Activated CD8-positive, alpha-beta T cell treated with anti-CD3 and anti-CD28 coated beads, Interleukin-2, amount 10 ng/mL, durations not matched to agents 7 days and 5 days (primary cell): ENCODE results near the gene RPS16. TPM values are rescaled to one million over a fixed set of nuclear protein-coding genes. Genes with fewer than 3 reads are reported as not detected.
A peak's percentile ranks its signal among the peaks of the same experiment; 100 is the strongest.

ENCODE experiments used
- ATAC-seq: fragments of 150-1000 bp; cut with Tn5 transposase; one replicate; pipeline ENCODE4 v1.10.0; 2021; ENCODE audit warnings: moderate library complexity
- CTCF ChIA-PET: fragments of 350-600 bp; sonication (Branson Sonifier 250); formaldehyde crosslinking; loops from one replicate; lab custom pipeline; 2021; ENCODE audit warnings: antibody characterized with exemption; lab: Charles Lee
- POLR2A ChIA-PET: fragments of 350-600 bp; sonication (Branson Sonifier 250); formaldehyde crosslinking; loops from one replicate; lab custom pipeline; 2021; ENCODE audit warnings: antibody characterized with exemption; lab: Charles Lee
- DNase-seq: peaks from one replicate; pipeline ENCODE4 v3.0.0-alpha.2; 2020
- H3K27ac Mint-ChIP-seq: one replicate; pipeline ENCODE4 v1.8.0; 2021; ENCODE audit warnings: mild to moderate bottlenecking, mixed read lengths
- H3K27me3 Mint-ChIP-seq: one replicate; pipeline ENCODE4 v1.8.0; 2021; ENCODE audit warnings: low read depth, mixed read lengths
- H3K36me3 Mint-ChIP-seq: one replicate; pipeline ENCODE4 v1.8.0; 2021; ENCODE audit warnings: low read depth, mixed read lengths
- H3K4me1 Mint-ChIP-seq: one replicate; pipeline ENCODE4 v1.8.0; 2021; ENCODE audit warnings: low read depth, mixed read lengths
- H3K4me3 Mint-ChIP-seq: one replicate; pipeline ENCODE4 v1.8.0; 2021; ENCODE audit warnings: mild to moderate bottlenecking, mixed read lengths
- H3K9me3 Mint-ChIP-seq: one replicate; pipeline ENCODE4 v1.8.0; 2022; ENCODE audit warnings: mixed read lengths; ENCODE audit not compliant: insufficient read depth
- total RNA-seq, 2 experiments: library from RNA; stranded (reverse); gene quantifications; one replicate each; pipeline ENCODE4 v1.2.3, GENCODE V29; 2021

Gene RPS16
- total RNA-seq, 2 experiments from 2014 or later = 2,100 to 2,157 TPM

DNA sequence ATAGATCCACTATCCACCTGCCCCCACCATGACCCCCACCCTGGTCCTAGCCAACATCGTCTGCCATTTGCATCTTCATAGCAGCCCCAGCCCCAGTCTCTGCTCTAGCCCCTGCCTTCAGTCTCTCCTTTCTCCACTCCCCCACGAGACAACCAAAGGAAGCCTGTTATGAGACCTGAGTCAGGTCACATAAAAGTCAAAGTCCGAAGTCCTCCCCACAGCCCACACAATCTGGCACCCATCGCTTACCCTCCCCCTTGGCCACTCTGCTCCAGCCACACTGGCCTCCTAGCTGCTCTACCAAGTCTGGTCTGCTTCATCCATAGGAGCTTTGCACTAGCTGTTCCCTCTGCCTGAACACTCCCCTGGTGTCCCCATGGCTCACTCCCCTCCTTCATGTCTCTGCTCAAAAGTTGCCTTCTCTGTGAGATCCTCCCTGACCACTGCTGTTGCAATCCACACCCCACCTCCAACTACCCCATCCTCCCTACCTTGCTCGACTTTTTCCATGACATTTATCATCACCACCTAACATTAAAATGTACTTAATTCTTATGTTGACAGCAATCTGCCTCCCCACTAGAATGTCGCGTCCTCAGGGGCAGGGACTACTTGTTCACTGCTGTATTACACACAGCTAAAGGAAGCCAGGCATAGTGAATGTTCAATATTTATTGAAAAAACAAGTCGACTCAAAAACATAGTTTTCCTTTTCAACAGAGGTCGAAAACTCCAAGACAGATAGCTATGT lies 24.5 kb downstream of the RPS16 start:
- POLR2A ChIA-PET = interaction anchor here (0.6 to 4.7 kb wide), 7 partner anchors 8 to 99 kb away, joined by 3 to 93 read pairs (median 7); partner anchors contain the start of genes MED29, PAF1, RPS16 and SUPT5H
- Mint-ChIP-seq H3K4me3 (peak overlapping the region; percentile 97), H3K36me3 (peaks cover 50% of the 10 kb centered on the region), H3K9me3 (no peaks in the 10 kb centered on the region), H3K27me3 (no peaks in the 10 kb centered on the region), H3K27ac (peak overlapping the region; percentile 89), H3K4me1 (peaks cover 38% of the 10 kb centered on the region)
- ATAC-seq (no peak), DNase-seq (peak; percentile 44)
- CTCF ChIA-PET = interaction anchor here (0.7 to 2.2 kb wide), 27 partner anchors 7 to 289 kb away, joined by 3 to 145 read pairs (median 5); partner anchors contain the start of genes GMFG, MED29, PAF1 and RPS16

DNA sequence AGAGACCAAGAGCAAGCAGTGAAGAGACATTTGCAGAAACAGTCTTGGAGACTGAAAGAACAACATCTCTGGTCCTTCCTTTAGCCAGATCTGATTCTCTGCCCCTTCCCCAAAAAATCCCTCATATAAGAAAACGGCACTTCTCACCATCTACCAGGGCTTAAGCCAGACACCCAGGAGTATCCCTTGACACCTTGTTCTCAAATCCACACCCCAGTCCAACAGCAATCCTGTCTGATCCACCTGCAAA lies 25.0 kb downstream of the RPS16 start:
- ATAC-seq (no peak), DNase-seq (no peak)
- peak overlapping the region; percentile 89 for H3K27ac Mint-ChIP-seq
- H3K4me3 Mint-ChIP-seq = peak overlapping the region; percentile 97
- H3K9me3 Mint-ChIP-seq = no peaks in the 10 kb centered on the region
- H3K36me3 Mint-ChIP-seq = peaks cover 50% of the 10 kb centered on the region
- ChIA-PET POLR2A (interaction anchor here (0.6 to 4.7 kb wide), 4 partner anchors 11 to 98 kb away, joined by 3 to 93 read pairs (median 39); partner anchors contain the start of genes MED29, PAF1 and RPS16), CTCF (interaction anchor here (1.0 to 2.2 kb wide), 9 partner anchors 10 to 129 kb away, joined by 3 to 145 read pairs (median 9); partner anchors contain the start of genes GMFG, MED29, PAF1 and SAMD4B)
- peaks cover 42% of the 10 kb centered on the region for H3K4me1 Mint-ChIP-seq
- no peaks in the 10 kb centered on the region for H3K27me3 Mint-ChIP-seq

DNA sequence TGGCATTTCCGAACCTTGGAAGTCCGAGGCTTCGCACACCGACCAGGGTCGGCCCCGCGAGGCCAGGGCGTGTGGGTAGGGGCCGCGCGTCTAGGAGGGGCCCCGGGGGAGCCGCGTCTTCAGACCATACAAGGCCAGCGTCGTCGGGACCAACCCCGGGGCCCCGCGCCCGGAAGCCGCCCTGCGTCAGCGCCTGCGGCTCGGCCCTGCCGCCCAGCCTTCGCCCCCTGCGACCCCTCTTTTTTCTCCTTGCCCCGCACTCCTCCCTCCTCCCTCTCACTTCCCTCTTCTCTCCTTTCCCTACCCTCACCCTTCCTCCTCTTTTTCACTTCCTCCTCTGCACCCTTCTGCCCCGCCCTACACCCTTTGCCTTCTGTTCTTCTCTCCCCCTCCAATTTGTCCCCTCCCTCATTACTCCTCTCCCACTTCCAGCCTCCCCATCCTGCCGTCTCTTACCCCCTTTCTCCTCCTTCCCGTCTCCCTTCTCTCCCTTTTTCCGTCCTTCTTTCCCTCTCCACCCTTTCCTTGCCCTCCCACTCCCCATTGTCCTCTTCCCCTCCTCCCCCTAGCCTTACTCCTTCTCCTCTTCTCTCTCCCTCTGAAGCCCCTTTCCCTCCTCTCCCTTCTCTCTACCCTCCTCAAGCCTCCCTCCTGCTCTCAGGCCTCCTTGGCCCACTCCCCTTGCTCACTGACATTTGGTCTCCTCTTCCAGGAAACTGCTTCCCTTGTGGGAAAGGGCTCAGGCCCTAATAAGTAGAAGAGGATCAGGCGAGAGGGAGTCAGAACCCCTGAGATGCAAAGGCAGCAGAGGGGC lies 25.5 kb downstream of the RPS16 start:
- CTCF ChIA-PET = interaction anchor here (4.6 kb wide), 1 partner anchor 13 kb away, joined by 50 read pairs; no protein-coding TSS in a partner anchor
- DNase-seq = peak; percentile 76
- ATAC-seq = peak; percentile 18

DNA sequence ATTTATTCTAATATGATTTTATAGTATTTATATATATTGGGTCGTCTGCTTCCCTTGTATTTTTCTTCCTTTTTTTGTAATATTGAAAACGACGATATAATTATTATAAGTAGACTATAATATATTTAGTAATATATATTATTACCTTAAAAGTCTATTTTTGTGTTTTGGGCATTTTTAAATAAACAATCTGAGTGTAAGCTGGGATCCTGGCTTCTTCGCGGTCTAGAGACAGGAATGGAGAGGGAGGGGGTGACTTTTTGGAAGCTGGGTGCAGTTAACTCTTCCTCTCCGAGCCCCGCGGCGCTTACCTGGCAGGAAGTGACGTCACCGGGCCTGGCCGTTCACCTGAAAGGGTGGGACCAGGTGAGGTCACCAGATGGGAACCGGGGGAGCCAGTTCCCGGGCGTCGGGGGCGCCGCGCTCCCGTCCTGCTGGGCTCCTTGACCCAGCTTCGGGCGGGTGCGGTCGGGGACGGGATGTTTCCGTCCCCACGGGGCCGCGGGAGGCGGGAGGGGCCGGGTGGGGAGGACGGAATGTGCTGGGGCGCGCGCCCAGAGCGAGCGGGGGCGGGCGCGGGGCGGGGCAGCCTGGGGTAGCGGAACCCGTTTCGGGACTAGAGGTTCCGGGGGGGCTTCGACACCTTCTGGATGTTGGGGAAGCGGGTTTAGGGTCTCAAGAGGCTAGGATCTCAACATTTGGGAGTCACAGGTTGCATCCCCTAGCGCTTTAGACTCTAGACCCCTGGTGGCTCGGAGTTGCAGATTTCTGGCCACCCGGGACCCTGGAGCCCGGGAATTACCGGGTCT lies 26.3 kb downstream of the RPS16 start:
- peak overlapping the region; percentile 97 for H3K4me3 Mint-ChIP-seq
- no peaks in the 10 kb centered on the region for H3K9me3 Mint-ChIP-seq
- H3K4me1 Mint-ChIP-seq = peaks cover 43% of the 10 kb centered on the region
- DNase-seq = peak; percentile 90
- no peaks in the 10 kb centered on the region for H3K27me3 Mint-ChIP-seq
- POLR2A ChIA-PET = interaction anchor here (1.6 to 4.1 kb wide), 4 partner anchors 11 to 36 kb away, joined by 10 to 100 read pairs (median 18); partner anchors contain the start of genes MED29, PAF1, RPS16 and SUPT5H
- peak overlapping the region; percentile 99 for H3K27ac Mint-ChIP-seq
- CTCF ChIA-PET = interaction anchor here (4.6 kb wide), 1 partner anchor 12 kb away, joined by 50 read pairs; no protein-coding TSS in a partner anchor
- ATAC-seq = peak; percentile 3
- H3K36me3 Mint-ChIP-seq = peaks cover 48% of the 10 kb centered on the region

More for the DNA sequence above, 25.5 kb downstream of the RPS16 start:
- Mint-ChIP-seq H3K27ac (peak overlapping the region; percentile 89), H3K4me1 (peaks cover 43% of the 10 kb centered on the region), H3K4me3 (peak overlapping the region; percentile 97), H3K9me3 (no peaks in the 10 kb centered on the region), H3K36me3 (peaks cover 50% of the 10 kb centered on the region), H3K27me3 (no peaks in the 10 kb centered on the region)
- POLR2A ChIA-PET = interaction anchor here (0.6 to 4.1 kb wide), 3 partner anchors 10 to 98 kb away, joined by 3 to 100 read pairs (median 93); no protein-coding TSS in a partner anchor

DNA sequence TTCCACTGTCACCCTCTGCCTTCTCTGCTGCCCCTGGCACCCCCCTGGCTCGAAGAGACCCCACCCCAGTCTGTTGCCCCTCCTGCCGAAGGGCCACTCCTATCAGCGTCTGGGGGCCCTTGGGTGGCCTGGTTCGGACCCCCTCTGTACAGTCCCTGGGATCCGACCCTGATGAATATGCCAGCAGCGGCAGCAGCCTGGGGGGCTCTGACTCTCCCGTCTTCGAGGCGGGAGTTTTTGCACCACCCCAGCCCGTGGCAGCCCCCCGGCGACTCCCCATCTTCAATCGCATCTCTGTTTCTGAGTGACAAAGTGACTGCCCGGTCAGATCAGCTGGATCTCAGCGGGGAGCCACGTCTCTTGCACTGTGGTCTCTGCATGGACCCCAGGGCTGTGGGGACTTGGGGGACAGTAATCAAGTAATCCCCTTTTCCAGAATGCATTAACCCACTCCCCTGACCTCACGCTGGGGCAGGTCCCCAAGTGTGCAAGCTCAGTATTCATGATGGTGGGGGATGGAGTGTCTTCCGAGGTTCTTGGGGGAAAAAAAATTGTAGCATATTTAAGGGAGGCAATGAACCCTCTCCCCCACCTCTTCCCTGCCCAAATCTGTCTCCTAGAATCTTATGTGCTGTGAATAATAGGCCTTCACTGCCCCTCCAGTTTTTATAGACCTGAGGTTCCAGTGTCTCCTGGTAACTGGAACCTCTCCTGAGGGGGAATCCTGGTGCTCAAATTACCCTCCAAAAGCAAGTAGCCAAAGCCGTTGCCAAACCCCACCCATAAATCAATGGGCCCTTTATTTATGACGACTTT lies 27.1 kb downstream of the RPS16 start:
- Mint-ChIP-seq H3K4me3 (peak overlapping the region; percentile 97), H3K27me3 (no peaks in the 10 kb centered on the region), H3K27ac (peak overlapping the region; percentile 99), H3K9me3 (no peaks in the 10 kb centered on the region), H3K4me1 (peaks cover 43% of the 10 kb centered on the region), H3K36me3 (peaks cover 39% of the 10 kb centered on the region)
- ATAC-seq = no peak
- DNase-seq = peak; percentile 56
- POLR2A ChIA-PET = interaction anchor here (0.9 to 4.1 kb wide), 10 partner anchors 10 to 131 kb away, joined by 3 to 100 read pairs (median 6); partner anchors contain the start of genes EID2, MED29, PAF1 and RPS16
- CTCF ChIA-PET = interaction anchor here (0.7 to 4.6 kb wide), 3 partner anchors 11 to 196 kb away, joined by 3 to 50 read pairs (median 5); partner anchors contain the start of gene RPS16

DNA sequence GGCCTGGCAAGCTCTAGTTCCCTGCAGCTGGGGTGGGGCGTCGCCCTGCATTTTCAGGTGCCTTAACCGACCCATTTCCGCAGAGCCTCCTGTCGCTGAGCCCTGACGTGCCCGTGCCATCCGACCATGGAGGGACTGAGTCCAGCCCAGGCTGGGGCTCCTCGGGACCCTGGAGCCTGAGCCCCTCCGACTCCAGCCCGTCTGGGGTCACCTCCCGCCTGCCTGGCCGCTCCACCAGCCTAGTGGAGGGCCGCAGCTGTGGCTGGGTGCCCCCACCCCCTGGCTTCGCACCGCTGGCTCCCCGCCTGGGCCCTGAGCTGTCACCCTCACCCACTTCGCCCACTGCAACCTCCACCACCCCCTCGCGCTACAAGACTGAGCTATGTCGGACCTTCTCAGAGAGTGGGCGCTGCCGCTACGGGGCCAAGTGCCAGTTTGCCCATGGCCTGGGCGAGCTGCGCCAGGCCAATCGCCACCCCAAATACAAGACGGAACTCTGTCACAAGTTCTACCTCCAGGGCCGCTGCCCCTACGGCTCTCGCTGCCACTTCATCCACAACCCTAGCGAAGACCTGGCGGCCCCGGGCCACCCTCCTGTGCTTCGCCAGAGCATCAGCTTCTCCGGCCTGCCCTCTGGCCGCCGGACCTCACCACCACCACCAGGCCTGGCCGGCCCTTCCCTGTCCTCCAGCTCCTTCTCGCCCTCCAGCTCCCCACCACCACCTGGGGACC lies 27.9 kb downstream of the RPS16 start:
- ChIA-PET CTCF (interaction anchor here (0.7 to 4.6 kb wide), 4 partner anchors 10 to 195 kb away, joined by 3 to 50 read pairs (median 4); partner anchors contain the start of genes MED29, PAF1 and RPS16), POLR2A (interaction anchor here (0.9 to 4.1 kb wide), 10 partner anchors 9 to 131 kb away, joined by 3 to 100 read pairs (median 6); partner anchors contain the start of genes EID2, MED29, PAF1 and RPS16)
- H3K4me1 Mint-ChIP-seq = peaks cover 50% of the 10 kb centered on the region
- ATAC-seq (peak; percentile 3), DNase-seq (peak; percentile 90)
- peak overlapping the region; percentile 99 for H3K27ac Mint-ChIP-seq
- no peaks in the 10 kb centered on the region for H3K27me3 Mint-ChIP-seq
- H3K4me3 Mint-ChIP-seq = peak overlapping the region; percentile 97
- peaks cover 39% of the 10 kb centered on the region for H3K36me3 Mint-ChIP-seq
- H3K9me3 Mint-ChIP-seq = no peaks in the 10 kb centered on the region

DNA sequence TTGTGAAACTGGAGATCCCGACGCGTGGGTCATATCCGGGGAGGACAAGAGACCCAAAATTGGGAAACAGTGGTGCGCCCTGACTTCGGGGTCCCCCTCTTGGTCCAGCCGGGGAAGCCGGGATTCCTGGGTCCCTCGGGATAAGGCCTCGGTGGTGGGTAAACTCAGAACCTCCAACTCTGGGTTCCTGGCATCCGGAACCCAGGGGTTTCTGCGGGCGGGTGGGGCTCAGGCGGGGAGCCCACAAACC lies 28.4 kb downstream of the RPS16 start:
- Mint-ChIP-seq H3K27ac (peak overlapping the region; percentile 99), H3K36me3 (peaks cover 39% of the 10 kb centered on the region), H3K4me1 (peaks cover 55% of the 10 kb centered on the region), H3K9me3 (no peaks in the 10 kb centered on the region), H3K4me3 (peak overlapping the region; percentile 97), H3K27me3 (no peaks in the 10 kb centered on the region)
- CTCF ChIA-PET = interaction anchor here (1.3 to 4.6 kb wide), 3 partner anchors 10 to 28 kb away, joined by 4 to 50 read pairs (median 5); partner anchors contain the start of genes MED29, PAF1 and RPS16
- ATAC-seq (no peak), DNase-seq (no peak)
- POLR2A ChIA-PET = interaction anchor here (0.9 to 4.1 kb wide), 7 partner anchors 9 to 132 kb away, joined by 3 to 100 read pairs (median 7); partner anchors contain the start of genes EID2, MED29, PAF1 and RPS16

DNA sequence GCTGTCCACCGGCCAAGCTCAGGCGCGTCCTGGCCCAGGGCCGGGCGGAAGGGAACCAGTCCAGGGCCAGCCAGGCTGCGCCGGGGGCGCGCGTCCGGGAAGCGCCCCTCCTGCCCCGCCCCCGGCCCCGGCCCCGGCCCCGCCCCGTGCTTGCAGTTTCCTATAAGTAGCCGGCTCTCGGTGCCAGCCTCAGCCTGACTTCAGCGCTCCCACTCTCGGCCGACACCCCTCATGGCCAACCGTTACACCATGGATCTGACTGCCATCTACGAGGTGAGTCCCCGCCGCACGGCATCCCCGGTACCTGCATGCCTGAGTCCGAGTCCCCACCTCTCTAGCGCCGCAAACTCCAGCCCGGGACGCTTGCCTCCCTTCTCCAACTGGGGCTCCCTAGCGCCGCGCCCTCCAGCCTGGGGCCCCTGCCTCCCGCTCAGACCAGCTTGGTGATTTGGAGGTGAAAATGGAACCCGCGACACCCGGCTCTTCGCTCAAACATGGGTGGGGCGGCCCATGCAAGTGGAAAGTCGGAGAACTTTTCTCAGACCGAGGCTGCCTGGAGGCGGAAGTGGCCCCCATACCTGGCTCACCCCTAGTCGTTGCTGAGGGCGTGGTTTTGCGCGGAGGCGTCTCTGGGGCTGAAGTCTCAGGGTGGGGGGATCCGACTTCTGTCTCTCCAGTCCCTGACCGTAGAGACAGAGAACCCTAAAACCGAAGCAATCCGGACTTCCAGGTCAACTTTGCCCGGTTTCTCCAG lies 28.9 kb downstream of the RPS16 start, which contains the start of gene ZFP36:
ZFP36 (plus strand) TSS at position 192 of the 754 bp plus-strand sequence; CDS start at position 250, 58 bp downstream.
- ATAC-seq (peak; percentile 41), DNase-seq (peak; percentile 90)
- ChIA-PET CTCF (interaction anchor here (0.8 to 4.6 kb wide), 4 partner anchors 9 to 29 kb away, joined by 3 to 50 read pairs (median 4); partner anchors contain the start of genes MED29, PAF1 and RPS16), POLR2A (interaction anchor here (1.1 to 4.1 kb wide), 9 partner anchors 8 to 132 kb away, joined by 3 to 100 read pairs (median 6); partner anchors contain the start of genes EID2, GMFG, MED29 and PAF1)
- peak within 1 kb of the TSS; percentile 97 for H3K4me3 Mint-ChIP-seq
- peaks cover 36% of the 10 kb centered on the region for H3K36me3 Mint-ChIP-seq
- peak within 1 kb of the TSS; percentile 99 for H3K27ac Mint-ChIP-seq
- H3K4me1 Mint-ChIP-seq = peaks cover 60% of the 10 kb centered on the region
- no peaks in the 10 kb centered on the region for H3K9me3 Mint-ChIP-seq
- H3K27me3 Mint-ChIP-seq = no peaks in the 10 kb centered on the region
